SU-DHL-6 (cell line): ENCODE measurements around the gene TAS2R46.

Experiments used
- CTCF ChIP-seq: fragments of 200-600 bp; sonication (generic); IDR thresholded peaks from one replicate; pipeline ENCODE4 v1.5.1; 2017; ENCODE audit warnings: antibody characterized with exemption, mild to moderate bottlenecking, low read length, moderate library complexity; ENCODE audit not compliant: insufficient read depth, poor library complexity, severe bottlenecking
- EZH2phosphoT487 ChIP-seq: fragments of 200-600 bp; sonication (generic), shearing (Covaris generic); conservative IDR thresholded peaks from 2 replicates; pipeline ENCODE4 v1.6.1; 2018; ENCODE audit warnings: mild to moderate bottlenecking, antibody characterized with exemption, low read length, moderate library complexity, mixed read lengths

- no peak for TF ChIP-seq CTCF
- TF ChIP-seq EZH2phosphoT487, result no peak
These were observed 23.3 kb upstream of the TAS2R46 start for GRCh38 chr12:11085419-11085818.
